Dedifferentiated amniotic fluid mesenchymal stem cell (primary cell): Measurements from ENCODE around the gene ESM1.
"Not testable (repeated sequence)": the region's sequence is repeated elsewhere in the genome, so short reads cannot be mapped to it uniquely, and the experiment has no call there.

Experiments
- DNase-seq: peaks from one replicate; pipeline ENCODE4 v3.0.0-alpha.2; 2016; ENCODE audit errors: extremely low spot score

ESM1 gene

GRCh38 chr5:54985301-54986268 is at the start of gene ESM1:
Gene ESM1 (minus strand): TSS chr5:54985593. CDS start chr5:54985517, 76 bp downstream.
- peak; percentile 75 for DNase-seq

- DNase-seq, result no peak
Observed at GRCh38 chr5:55033568-55033967, 48.2 kb upstream of the ESM1 start.

- no peak for DNase-seq
Observed at GRCh38 chr5:55031492-55031891, 46.1 kb upstream of the ESM1 start.

GRCh38 chr5:55030676-55031369 is 45.4 kb upstream of the ESM1 start:
- no peak for DNase-seq

GRCh38 chr5:55030220-55030619 is 44.8 kb upstream of the ESM1 start:
- DNase-seq, result no peak

GRCh38 chr5:55027595-55027994 is 42.2 kb upstream of the ESM1 start:
- no peak for DNase-seq

- no peak for DNase-seq
Observed at GRCh38 chr5:55022450-55022849, 37.1 kb upstream of the ESM1 start.

GRCh38 chr5:55021821-55022220 is 36.4 kb upstream of the ESM1 start:
- DNase-seq, result no peak

GRCh38 chr5:55021410-55021809 is 36.0 kb upstream of the ESM1 start:
- DNase-seq, result no peak

- DNase-seq, result not testable (repeated sequence)
Observed at GRCh38 chr5:55010149-55010548, 24.8 kb upstream of the ESM1 start.

GRCh38 chr5:55004729-55005128 is 19.3 kb upstream of the ESM1 start:
- DNase-seq, result peak; percentile 59

- DNase-seq, result no peak
Observed at GRCh38 chr5:55003432-55004065, 18.2 kb upstream of the ESM1 start.

- not testable (repeated sequence) for DNase-seq
Observed at GRCh38 chr5:55002166-55002565, 16.8 kb upstream of the ESM1 start.

- no peak for DNase-seq
Observed at GRCh38 chr5:54997081-54997480, 11.7 kb upstream of the ESM1 start.

GRCh38 chr5:54996466-54996865 is 11.1 kb upstream of the ESM1 start:
- DNase-seq, result no peak

GRCh38 chr5:54995168-54995567 is 9.8 kb upstream of the ESM1 start:
- no peak for DNase-seq

GRCh38 chr5:54994628-54995027 is 9.2 kb upstream of the ESM1 start:
- DNase-seq, result no peak

GRCh38 chr5:54993318-54993717 is 7.9 kb upstream of the ESM1 start:
- DNase-seq, result peak; percentile 48

- DNase-seq, result no peak
Observed at GRCh38 chr5:54991416-54991815, 6.0 kb upstream of the ESM1 start.

- DNase-seq, result peak; percentile 78
Observed at GRCh38 chr5:54990841-54991258, 5.5 kb upstream of the ESM1 start.

GRCh38 chr5:54988817-54989216 is 3.4 kb upstream of the ESM1 start:
- no peak for DNase-seq

GRCh38 chr5:54988218-54988617 is 2.8 kb upstream of the ESM1 start:
- DNase-seq, result no peak
